ENCODE results near the gene PTPN14.

DNA sequence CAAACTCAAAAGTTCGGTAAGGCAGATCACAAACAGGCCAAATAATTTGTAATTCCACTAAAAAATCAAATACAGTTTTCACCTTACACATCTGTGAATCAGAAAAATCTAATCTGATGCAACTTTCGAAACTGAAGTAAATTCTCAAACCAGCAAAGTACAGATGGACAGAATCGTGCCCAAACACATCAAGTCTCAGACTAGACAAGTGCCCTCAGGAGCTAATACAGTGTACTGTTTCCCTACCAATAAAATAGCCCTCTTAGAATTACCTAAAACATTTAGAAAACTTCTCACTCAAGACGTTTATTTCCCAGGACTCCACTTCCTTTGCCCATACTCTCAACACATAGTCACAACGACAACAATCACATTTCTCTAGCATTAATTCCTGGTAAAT is 136.3 kb downstream of the PTPN14 start:
- TF ChIP-seq, protein P1, sequence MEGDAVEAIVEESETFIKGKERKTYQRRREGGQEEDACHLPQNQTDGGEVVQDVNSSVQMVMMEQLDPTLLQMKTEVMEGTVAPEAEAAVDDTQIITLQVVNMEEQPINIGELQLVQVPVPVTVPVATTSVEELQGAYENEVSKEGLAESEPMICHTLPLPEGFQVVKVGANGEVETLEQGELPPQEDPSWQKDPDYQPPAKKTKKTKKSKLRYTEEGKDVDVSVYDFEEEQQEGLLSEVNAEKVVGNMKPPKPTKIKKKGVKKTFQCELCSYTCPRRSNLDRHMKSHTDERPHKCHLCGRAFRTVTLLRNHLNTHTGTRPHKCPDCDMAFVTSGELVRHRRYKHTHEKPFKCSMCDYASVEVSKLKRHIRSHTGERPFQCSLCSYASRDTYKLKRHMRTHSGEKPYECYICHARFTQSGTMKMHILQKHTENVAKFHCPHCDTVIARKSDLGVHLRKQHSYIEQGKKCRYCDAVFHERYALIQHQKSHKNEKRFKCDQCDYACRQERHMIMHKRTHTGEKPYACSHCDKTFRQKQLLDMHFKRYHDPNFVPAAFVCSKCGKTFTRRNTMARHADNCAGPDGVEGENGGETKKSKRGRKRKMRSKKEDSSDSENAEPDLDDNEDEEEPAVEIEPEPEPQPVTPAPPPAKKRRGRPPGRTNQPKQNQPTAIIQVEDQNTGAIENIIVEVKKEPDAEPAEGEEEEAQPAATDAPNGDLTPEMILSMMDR (conservative IDR thresholded peaks at IDR 0.05; ENCODE audit: low read depth in 2 of 2) = no peak
- TF ChIP-seq EZH2 (IDR thresholded peaks at IDR 0.05; ENCODE audit: low read depth, unreplicated experiment) (no peak), POLR2AphosphoS5 (IDR thresholded peaks at IDR 0.05; ENCODE audit: low read depth) (no peak), EZH2phosphoT487 (IDR thresholded peaks at IDR 0.05; ENCODE audit: unreplicated experiment) (no peak), JUNB (IDR thresholded peaks at IDR 0.05; ENCODE audit: unreplicated experiment) (no peak), CREB1 (CRISPR knock-in tag; IDR thresholded peaks at IDR 0.05; ENCODE audit: low read depth) (no peak), ZNF114 (CRISPR knock-in tag; IDR thresholded peaks at IDR 0.05) (no peak), NANOG (IDR thresholded peaks at IDR 0.05; ENCODE audit: borderline replicate concordance) (no peak), STAT1 (IDR thresholded peaks at IDR 0.05; ENCODE audit: unreplicated experiment) (no peak), ZNF331 (CRISPR knock-in tag; IDR thresholded peaks at IDR 0.05; ENCODE audit: low read depth) (no peak)
- TF ChIP-seq, protein P2, sequence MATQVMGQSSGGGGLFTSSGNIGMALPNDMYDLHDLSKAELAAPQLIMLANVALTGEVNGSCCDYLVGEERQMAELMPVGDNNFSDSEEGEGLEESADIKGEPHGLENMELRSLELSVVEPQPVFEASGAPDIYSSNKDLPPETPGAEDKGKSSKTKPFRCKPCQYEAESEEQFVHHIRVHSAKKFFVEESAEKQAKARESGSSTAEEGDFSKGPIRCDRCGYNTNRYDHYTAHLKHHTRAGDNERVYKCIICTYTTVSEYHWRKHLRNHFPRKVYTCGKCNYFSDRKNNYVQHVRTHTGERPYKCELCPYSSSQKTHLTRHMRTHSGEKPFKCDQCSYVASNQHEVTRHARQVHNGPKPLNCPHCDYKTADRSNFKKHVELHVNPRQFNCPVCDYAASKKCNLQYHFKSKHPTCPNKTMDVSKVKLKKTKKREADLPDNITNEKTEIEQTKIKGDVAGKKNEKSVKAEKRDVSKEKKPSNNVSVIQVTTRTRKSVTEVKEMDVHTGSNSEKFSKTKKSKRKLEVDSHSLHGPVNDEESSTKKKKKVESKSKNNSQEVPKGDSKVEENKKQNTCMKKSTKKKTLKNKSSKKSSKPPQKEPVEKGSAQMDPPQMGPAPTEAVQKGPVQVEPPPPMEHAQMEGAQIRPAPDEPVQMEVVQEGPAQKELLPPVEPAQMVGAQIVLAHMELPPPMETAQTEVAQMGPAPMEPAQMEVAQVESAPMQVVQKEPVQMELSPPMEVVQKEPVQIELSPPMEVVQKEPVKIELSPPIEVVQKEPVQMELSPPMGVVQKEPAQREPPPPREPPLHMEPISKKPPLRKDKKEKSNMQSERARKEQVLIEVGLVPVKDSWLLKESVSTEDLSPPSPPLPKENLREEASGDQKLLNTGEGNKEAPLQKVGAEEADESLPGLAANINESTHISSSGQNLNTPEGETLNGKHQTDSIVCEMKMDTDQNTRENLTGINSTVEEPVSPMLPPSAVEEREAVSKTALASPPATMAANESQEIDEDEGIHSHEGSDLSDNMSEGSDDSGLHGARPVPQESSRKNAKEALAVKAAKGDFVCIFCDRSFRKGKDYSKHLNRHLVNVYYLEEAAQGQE (IDR thresholded peaks at IDR 0.05; ENCODE audit: unreplicated experiment) = no peak
- TF ChIP-seq, protein P3, sequence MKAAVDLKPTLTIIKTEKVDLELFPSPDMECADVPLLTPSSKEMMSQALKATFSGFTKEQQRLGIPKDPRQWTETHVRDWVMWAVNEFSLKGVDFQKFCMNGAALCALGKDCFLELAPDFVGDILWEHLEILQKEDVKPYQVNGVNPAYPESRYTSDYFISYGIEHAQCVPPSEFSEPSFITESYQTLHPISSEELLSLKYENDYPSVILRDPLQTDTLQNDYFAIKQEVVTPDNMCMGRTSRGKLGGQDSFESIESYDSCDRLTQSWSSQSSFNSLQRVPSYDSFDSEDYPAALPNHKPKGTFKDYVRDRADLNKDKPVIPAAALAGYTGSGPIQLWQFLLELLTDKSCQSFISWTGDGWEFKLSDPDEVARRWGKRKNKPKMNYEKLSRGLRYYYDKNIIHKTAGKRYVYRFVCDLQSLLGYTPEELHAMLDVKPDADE (IDR thresholded peaks at IDR 0.05) = no peak
- TF ChIP-seq, protein P4, sequence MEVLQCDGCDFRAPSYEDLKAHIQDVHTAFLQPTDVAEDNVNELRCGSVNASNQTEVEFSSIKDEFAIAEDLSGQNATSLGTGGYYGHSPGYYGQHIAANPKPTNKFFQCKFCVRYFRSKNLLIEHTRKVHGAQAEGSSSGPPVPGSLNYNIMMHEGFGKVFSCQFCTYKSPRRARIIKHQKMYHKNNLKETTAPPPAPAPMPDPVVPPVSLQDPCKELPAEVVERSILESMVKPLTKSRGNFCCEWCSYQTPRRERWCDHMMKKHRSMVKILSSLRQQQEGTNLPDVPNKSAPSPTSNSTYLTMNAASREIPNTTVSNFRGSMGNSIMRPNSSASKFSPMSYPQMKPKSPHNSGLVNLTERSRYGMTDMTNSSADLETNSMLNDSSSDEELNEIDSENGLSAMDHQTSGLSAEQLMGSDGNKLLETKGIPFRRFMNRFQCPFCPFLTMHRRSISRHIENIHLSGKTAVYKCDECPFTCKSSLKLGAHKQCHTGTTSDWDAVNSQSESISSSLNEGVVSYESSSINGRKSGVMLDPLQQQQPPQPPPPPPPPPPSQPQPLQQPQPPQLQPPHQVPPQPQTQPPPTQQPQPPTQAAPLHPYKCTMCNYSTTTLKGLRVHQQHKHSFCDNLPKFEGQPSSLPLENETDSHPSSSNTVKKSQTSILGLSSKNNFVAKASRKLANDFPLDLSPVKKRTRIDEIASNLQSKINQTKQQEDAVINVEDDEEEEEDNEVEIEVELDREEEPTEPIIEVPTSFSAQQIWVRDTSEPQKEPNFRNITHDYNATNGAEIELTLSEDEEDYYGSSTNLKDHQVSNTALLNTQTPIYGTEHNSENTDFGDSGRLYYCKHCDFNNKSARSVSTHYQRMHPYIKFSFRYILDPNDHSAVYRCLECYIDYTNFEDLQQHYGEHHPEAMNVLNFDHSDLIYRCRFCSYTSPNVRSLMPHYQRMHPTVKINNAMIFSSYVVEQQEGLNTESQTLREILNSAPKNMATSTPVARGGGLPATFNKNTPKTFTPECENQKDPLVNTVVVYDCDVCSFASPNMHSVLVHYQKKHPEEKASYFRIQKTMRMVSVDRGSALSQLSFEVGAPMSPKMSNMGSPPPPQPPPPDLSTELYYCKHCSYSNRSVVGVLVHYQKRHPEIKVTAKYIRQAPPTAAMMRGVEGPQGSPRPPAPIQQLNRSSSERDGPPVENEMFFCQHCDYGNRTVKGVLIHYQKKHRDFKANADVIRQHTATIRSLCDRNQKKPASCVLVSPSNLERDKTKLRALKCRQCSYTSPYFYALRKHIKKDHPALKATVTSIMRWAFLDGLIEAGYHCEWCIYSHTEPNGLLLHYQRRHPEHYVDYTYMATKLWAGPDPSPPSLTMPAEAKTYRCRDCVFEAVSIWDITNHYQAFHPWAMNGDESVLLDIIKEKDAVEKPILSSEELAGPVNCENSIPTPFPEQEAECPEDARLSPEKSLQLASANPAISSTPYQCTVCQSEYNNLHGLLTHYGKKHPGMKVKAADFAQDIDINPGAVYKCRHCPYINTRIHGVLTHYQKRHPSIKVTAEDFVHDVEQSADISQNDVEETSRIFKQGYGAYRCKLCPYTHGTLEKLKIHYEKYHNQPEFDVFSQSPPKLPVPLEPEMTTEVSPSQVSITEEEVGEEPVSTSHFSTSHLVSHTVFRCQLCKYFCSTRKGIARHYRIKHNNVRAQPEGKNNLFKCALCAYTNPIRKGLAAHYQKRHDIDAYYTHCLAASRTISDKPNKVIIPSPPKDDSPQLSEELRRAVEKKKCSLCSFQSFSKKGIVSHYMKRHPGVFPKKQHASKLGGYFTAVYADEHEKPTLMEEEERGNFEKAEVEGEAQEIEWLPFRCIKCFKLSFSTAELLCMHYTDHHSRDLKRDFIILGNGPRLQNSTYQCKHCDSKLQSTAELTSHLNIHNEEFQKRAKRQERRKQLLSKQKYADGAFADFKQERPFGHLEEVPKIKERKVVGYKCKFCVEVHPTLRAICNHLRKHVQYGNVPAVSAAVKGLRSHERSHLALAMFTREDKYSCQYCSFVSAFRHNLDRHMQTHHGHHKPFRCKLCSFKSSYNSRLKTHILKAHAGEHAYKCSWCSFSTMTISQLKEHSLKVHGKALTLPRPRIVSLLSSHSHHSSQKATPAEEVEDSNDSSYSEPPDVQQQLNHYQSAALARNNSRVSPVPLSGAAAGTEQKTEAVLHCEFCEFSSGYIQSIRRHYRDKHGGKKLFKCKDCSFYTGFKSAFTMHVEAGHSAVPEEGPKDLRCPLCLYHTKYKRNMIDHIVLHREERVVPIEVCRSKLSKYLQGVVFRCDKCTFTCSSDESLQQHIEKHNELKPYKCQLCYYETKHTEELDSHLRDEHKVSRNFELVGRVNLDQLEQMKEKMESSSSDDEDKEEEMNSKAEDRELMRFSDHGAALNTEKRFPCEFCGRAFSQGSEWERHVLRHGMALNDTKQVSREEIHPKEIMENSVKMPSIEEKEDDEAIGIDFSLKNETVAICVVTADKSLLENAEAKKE (CRISPR knock-in tag; IDR thresholded peaks at IDR 0.05) = no peak

Data from GM23338 (cell line).